Breast epithelium (tissue), 4 donors: ENCODE data around the gene FOXL1. TPM values are rescaled to one million over a fixed set of nuclear protein-coding genes. Genes with fewer than 3 reads are reported as not detected.

Source experiments
- DNase-seq, 2 donors: peaks; one replicate each; pipeline ENCODE4 v3.0.0-alpha.2; 2019; ENCODE audit warnings: low spot score in 2 of 2
- H3K27ac ChIP-seq, 2 donors: fragments of 200-600 bp; sonication (generic) in 1 of 2; one replicate each; pipeline ENCODE4 v1.5.1; 2016 to 2019; ENCODE audit warnings: mild to moderate bottlenecking in 1 of 2
- H3K27me3 ChIP-seq, 2 donors: fragments of 200-600 bp; sonication (generic) in 1 of 2; one replicate each; pipeline versions ENCODE4 v1.5.1 to v1.6.0; 2017 to 2019; ENCODE audit warnings: control low read depth in 1 of 2, mild to moderate bottlenecking in 1 of 2
- H3K36me3 ChIP-seq: fragments of 200-600 bp; one replicate; pipeline ENCODE4 v1.5.1; 2019
- H3K4me1 ChIP-seq, 2 donors: fragments of 200-600 bp; sonication (generic); one replicate each; pipeline ENCODE4 v1.5.1; 2016 to 2019; ENCODE audit warnings: control low read depth in 1 of 2
- H3K4me3 ChIP-seq, 3 donors: fragments of 200-600 bp; sonication (generic); 1 replicate in 2 of 3; 2 replicates in 1 of 3; pipeline ENCODE4 v1.5.1; 2016 to 2019; ENCODE audit warnings: mild to moderate bottlenecking in 3 of 3, moderate library complexity in 2 of 3
- H3K9me3 ChIP-seq, 2 donors: fragments of 200-600 bp; sonication (generic) in 1 of 2; one replicate each; pipeline ENCODE4 v1.5.1; 2016 to 2019; ENCODE audit warnings: control low read depth in 1 of 2
- CTCF ChIP-seq, 3 donors: fragments of 450-650 bp; IDR thresholded peaks; one replicate each; pipeline ENCODE4 v1.5.1; 2016 to 2017; ENCODE audit warnings: antibody characterized with exemption in 3 of 3, mild to moderate bottlenecking in 3 of 3, moderate library complexity in 3 of 3
- POLR2A ChIP-seq: fragments of 450-650 bp; IDR thresholded peaks from one replicate; pipeline ENCODE4 v1.6.1; 2016; ENCODE audit warnings: antibody characterized with exemption, mild to moderate bottlenecking, moderate library complexity
- POLR2AphosphoS5 ChIP-seq, 3 donors: sonication (generic); formaldehyde crosslinking; IDR thresholded peaks; one replicate each; pipeline ENCODE4 v1.6.1; 2017; ENCODE audit warnings: antibody characterized with exemption in 3 of 3
- intact Hi-C: fragments of 100-400 bp; cut with DNase I; formaldehyde crosslinking; loops from one replicate; pipeline ENCODE4 v1.15.1; 2023; ENCODE audit warnings: low total_unique reads
- total RNA-seq, 3 donors: library from RNA; depleted of rRNA; stranded (reverse); fragments of >200 nt; gene quantifications; one replicate each; pipeline ENCODE4 v1.1.0, GENCODE V29; 2016

The FOXL1 gene
- total RNA-seq, 3 donors from 2014 or later: 0.16 to 1.5 (median 0.98) TPM

GRCh38 chr16:86590501-86591144 is 12.3 kb downstream of the FOXL1 start:
- Histone ChIP-seq H3K36me3 (no peaks in the 10 kb centered on the region), H3K4me1 (no peaks in the 10 kb centered on the region), H3K27ac (no peak overlapping the region), H3K27me3 (peaks cover 0 to 45% of the 10 kb centered on the region in 2 donors), H3K9me3 (no peaks in the 10 kb centered on the region), H3K4me3 (no peak overlapping the region)
- TF ChIP-seq CTCF (IDR thresholded peaks at IDR 0.05) (no peak), POLR2A (no peak), POLR2AphosphoS5 (IDR thresholded peaks at IDR 0.05) (no peak)
- intact Hi-C loops: no loop called here
- no peak for DNase-seq

- no peak overlapping the region for H3K27ac ChIP-seq
- intact Hi-C loops: no loop called here
- peaks cover 0 to 49% of the 10 kb centered on the region in 2 donors for H3K27me3 ChIP-seq
- no peak for DNase-seq
- no peaks in the 10 kb centered on the region for H3K4me1 ChIP-seq
- no peak overlapping the region for H3K4me3 ChIP-seq
- TF ChIP-seq POLR2AphosphoS5 (IDR thresholded peaks at IDR 0.05) (no peak), POLR2A (no peak), CTCF (IDR thresholded peaks at IDR 0.05) (no peak)
- no peaks in the 10 kb centered on the region for H3K9me3 ChIP-seq
- no peaks in the 10 kb centered on the region for H3K36me3 ChIP-seq
Observed at GRCh38 chr16:86591270-86591669, 12.9 kb downstream of the FOXL1 start.

DNA sequence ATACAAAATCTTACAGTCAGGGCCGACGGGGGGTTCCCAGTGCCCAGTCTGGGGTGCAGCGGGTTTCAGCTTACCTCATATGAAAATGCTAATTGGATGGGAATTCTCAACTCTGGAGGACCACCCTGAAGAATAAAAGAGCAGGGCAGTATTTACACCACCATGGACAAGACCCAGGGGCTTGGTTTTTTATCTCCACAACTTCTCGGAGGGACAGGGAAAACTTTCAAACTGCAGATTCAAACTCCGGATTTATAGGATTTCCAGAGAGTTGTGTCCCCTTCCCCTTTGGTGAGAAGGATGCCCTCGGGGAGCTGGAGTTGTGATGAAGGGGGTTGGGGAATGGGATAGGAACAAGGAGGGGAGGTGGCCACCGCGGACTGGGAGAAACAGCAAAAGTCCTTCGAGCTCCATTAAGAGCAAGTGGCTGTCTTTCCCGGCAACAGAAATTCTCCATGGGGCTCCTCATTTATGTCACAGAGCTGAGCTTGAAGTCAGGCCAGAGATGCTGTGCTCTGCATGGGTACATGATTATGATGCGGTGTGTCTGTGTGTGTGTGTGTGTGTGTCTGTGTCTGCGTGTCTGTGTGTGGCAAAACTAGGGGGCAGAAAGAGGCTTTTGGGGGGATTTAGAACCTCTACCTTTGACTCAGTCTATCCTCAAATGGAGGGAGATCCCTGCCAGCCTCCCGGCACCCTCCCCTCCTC is 15.7 kb downstream of the FOXL1 start:
- Histone ChIP-seq H3K9me3 (no peaks in the 10 kb centered on the region), H3K4me3 (no peak overlapping the region), H3K4me1 (no peaks in the 10 kb centered on the region), H3K27me3 (peaks cover 0 to 61% of the 10 kb centered on the region in 2 donors), H3K36me3 (no peaks in the 10 kb centered on the region), H3K27ac (no peak overlapping the region)
- intact Hi-C loops: loop anchor here (1.0 kb wide), 1 partner anchor 26 kb away; no protein-coding TSS in a partner anchor
- no peak for DNase-seq
- TF ChIP-seq POLR2AphosphoS5 (IDR thresholded peaks at IDR 0.05) (no peak), POLR2A (no peak), CTCF (IDR thresholded peaks at IDR 0.05) (no peak)

DNA sequence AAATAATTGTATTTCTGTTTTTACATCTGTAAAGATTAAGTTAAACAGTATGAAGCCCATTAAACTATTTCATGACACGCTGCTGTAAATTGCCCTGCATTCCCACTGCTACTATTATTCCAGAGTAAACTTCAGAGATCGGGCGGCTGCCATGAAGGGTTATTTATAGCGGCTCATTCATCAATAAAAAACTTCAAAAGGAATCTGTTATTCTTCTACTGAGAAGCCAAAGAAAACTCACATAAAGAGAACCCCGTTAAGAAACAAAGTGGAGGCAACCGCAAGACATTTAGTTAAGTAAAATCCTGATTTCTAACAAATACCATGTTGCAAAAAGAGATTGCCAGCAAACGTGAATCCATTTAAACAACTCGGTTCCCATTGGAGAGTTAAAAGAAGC is 16.4 kb downstream of the FOXL1 start:
- H3K4me3 ChIP-seq: no peak overlapping the region
- no peaks in the 10 kb centered on the region for H3K36me3 ChIP-seq
- intact Hi-C loops: no loop called here
- H3K4me1 ChIP-seq: no peaks in the 10 kb centered on the region
- H3K27ac ChIP-seq: no peak overlapping the region
- TF ChIP-seq POLR2AphosphoS5 (IDR thresholded peaks at IDR 0.05) (no peak), POLR2A (no peak)
- H3K9me3 ChIP-seq: no peaks in the 10 kb centered on the region
- no peak for DNase-seq
- peaks cover 0 to 55% of the 10 kb centered on the region in 2 donors for H3K27me3 ChIP-seq

GRCh38 chr16:86595983-86596605 is 17.7 kb downstream of the FOXL1 start:
- no peaks in the 10 kb centered on the region for H3K36me3 ChIP-seq
- no peak overlapping the region for H3K4me3 ChIP-seq
- DNase-seq: no peak
- intact Hi-C loops: no loop called here
- TF ChIP-seq POLR2A (no peak), CTCF (IDR thresholded peaks at IDR 0.05) (no peak), POLR2AphosphoS5 (IDR thresholded peaks at IDR 0.05) (no peak)
- no peaks in the 10 kb centered on the region for H3K9me3 ChIP-seq
- no peak overlapping the region for H3K27ac ChIP-seq
- H3K27me3 ChIP-seq: peaks cover 0 to 55% of the 10 kb centered on the region in 2 donors
- no peaks in the 10 kb centered on the region for H3K4me1 ChIP-seq
